ENCODE results near the gene LRP2.

DNA sequence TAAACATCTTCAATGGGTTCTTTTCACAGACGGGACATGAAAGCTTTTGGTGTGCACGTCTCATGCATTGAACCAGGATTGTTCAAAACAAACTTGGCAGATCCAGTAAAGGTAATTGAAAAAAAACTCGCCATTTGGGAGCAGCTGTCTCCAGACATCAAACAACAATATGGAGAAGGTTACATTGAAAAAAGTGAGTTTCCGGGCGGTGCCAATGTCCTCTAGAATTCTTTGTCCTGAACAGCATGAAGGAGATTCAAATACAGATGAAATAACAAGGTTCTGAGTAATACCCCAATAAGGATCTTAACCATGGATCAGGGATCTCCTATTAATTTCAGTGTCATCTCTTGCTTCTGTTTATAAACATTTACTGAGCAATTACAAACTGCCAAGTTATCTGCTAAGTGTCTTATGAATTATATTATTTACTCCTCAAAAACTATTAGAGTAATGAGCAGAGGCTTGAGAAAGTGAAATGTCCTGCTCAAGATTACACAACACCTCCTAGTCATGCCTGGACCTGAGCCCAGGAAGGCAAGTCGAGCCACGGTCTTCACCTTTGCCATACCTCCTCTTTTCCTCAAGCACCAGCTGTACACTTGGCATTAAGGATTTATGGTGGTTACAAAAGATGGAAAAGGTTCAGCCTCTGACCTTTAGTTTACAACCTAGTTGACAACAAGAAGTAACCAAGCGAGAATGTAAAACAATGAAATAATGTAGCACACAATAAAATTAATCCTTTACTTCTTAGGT, 270.4 kb downstream of the LRP2 start:
- no peak for TF ChIP-seq EZH2 (IDR thresholded peaks at IDR 0.05; ENCODE audit: insufficient read depth, low read length)
- TF ChIP-seq CTCF (IDR thresholded peaks at IDR 0.05; ENCODE audit: insufficient read depth, low read depth, low read length) = no peak

Data from astrocyte (in vitro differentiated cells and primary cell).